HG03457 (cell line): ENCODE measurements around the gene SSX2IP.
"Not testable (repeated sequence)": the region's sequence is repeated elsewhere in the genome, so short reads cannot be mapped to it uniquely, and the experiment has no call there.

Source experiments
- ATAC-seq: cut with Tn5 transposase; IDR thresholded peaks from one replicate; pipeline ENCODE4 v1.9.1; 2021; ENCODE audit warnings: moderate number of reproducible peaks; ENCODE audit not compliant: unreplicated experiment

SSX2IP gene

DNA sequence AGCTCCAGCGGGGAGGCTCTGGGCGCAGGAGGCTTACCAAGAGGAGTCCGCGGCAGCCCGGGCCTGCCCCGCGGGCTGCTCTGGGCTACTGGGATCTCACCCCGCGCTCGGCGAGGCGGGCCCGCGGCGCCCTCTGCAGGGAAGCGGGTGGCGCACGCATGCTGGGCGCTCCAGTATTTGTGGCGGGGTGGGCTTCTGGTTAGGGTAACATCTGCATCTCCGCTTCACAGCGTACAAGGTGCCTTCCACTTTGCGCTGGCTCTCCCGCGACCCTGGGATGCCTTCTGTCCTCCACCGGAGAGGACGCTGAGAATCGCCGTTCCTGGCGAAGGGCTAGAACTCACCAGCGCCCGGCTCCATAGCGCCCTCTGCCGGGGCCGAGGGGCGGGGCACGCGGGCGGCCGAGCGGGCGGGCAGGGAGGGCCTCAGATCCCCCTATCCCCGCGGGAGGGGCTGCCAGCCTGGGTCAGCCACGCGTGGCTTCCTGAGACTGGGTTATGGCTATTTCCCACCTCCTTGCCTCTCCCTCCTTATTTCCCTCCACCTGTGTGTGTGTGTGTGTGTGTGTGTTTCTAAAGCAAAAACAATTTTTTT is 69.4 kb downstream of the SSX2IP start:
- peak; percentile 96 for ATAC-seq

GRCh38 chr1:84619383-84620102 is 70.7 kb downstream of the SSX2IP start:
- ATAC-seq = no peak

GRCh38 chr1:84617349-84617748 is 72.9 kb downstream of the SSX2IP start:
- no peak for ATAC-seq

DNA sequence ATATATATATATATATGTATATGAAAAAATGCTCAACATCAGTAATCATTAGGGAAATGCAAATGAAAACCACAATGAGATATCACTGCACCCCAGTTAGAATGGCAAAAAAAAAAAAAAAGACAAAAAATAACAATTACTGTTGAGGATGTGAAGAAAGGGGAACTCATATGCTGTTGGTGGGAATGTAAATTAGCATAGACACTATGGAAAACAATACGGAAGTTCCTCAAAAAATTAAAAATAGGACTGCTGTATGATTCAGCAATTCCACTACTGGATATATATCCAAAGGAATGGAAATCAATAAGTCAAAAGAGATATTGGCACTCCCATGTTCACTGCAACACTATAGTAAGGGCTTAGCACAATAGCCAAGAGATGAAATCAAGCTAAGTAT is 74.5 kb downstream of the SSX2IP start:
- no peak for ATAC-seq

GRCh38 chr1:84613887-84614286 is 76.4 kb downstream of the SSX2IP start:
- no peak for ATAC-seq

DNA sequence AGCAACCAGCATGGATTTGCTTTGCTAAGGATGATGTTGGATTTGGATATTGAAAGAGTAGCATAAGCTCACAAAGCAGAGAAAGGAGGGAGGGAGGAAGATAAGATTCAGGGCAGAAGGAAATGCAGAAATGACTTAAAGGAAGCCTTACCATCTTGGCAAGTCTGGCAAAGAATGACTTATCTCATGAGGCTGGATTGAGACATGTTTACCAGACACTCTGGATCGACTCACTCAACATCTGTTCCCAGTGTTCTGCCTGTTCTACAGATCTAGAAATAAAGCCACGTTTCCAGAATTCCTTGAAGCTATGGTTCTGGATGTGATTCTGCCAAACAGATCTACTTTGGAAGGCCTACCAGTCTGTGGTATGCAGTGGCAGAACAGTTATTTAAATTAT is 77.2 kb downstream of the SSX2IP start:
- ATAC-seq = no peak

DNA sequence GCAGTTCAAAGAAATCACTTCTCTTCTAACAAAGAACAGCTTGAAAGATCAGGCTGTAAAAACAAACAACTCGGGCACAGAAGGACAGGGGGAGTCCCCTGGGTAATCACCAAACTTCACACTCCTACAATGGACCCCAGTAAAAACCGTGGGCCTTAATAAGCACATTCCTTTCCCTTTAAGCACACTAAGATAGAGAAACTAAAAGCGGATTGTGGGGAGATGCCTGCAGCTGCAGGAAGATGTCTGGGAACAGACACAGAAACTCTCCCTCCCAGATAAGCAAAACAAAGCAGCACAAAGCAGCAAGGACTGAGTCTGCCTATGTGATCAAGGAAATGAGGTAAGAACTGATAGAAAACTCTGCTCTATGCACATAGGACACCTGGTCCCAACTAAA is 78.5 kb downstream of the SSX2IP start:
- no peak for ATAC-seq

DNA sequence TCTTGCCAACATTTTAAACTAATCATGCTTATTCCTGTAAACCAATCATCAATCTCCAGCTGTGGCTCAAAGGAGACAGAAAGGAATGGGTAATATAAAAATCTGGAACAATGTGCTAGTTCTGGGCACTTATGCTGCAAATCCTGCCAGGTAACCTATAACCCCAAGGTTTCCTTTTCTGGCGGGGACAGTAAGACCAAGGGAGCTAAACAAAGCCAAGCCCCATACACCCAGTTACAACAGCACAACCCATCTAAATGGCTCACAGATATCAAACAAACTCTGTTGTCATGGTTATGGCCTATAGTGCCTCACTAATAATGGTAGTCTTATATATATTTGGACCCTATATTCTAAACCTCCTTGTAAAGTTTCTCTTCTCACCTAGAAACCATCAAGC is 79.2 kb downstream of the SSX2IP start:
- ATAC-seq = no peak

GRCh38 chr1:84606977-84607376 is 83.3 kb downstream of the SSX2IP start:
- ATAC-seq = no peak

- no peak for ATAC-seq
Measured at GRCh38 chr1:84605157-84605556, 85.1 kb downstream of the SSX2IP start.

DNA sequence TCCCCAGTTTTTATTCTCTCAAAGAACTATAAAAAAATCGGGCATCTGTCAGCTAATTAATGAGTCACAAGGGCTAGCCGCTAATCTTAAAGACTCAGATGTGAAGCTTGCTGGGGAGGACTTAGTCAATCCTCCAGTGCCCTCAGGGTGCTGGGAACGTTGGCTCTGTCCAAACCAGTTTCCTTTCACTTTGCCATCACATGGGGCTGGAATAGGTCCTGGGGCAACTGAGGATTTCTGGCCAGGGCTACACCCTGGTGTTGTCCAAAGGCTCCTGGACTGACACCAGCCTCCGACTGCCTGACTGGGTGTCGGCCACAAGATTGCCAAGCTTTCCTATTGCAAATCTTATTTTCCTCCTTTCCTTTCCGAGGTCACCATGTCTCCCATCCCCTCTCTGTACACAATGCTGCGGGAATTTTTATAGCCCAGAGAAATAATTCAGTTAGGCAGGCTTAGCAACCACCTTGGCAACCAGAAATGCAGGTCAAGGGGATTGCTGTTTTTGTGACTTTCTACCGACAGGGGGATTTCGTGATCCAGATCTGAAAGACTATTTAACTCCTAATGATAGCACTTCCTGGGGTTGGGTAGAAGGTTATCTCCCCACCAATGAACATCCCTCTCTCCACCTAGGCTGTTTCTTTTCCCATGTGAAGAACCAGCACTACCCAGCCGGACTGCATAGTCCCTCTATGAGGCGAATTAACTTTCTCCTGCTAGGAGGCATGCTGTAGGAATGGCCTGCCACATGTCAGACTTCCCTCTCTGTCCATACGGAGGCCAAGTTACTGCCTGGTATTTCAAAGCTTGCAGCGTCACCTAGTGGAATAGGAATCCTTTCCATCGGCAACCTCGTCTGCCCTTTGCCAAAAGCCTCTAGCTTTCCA is 86.1 kb downstream of the SSX2IP start:
- no peak for ATAC-seq

- ATAC-seq = no peak
Measured at GRCh38 chr1:84603223-84603622, 87.0 kb downstream of the SSX2IP start.

- no peak for ATAC-seq
Measured at GRCh38 chr1:84600796-84601195, 89.5 kb downstream of the SSX2IP start.

DNA sequence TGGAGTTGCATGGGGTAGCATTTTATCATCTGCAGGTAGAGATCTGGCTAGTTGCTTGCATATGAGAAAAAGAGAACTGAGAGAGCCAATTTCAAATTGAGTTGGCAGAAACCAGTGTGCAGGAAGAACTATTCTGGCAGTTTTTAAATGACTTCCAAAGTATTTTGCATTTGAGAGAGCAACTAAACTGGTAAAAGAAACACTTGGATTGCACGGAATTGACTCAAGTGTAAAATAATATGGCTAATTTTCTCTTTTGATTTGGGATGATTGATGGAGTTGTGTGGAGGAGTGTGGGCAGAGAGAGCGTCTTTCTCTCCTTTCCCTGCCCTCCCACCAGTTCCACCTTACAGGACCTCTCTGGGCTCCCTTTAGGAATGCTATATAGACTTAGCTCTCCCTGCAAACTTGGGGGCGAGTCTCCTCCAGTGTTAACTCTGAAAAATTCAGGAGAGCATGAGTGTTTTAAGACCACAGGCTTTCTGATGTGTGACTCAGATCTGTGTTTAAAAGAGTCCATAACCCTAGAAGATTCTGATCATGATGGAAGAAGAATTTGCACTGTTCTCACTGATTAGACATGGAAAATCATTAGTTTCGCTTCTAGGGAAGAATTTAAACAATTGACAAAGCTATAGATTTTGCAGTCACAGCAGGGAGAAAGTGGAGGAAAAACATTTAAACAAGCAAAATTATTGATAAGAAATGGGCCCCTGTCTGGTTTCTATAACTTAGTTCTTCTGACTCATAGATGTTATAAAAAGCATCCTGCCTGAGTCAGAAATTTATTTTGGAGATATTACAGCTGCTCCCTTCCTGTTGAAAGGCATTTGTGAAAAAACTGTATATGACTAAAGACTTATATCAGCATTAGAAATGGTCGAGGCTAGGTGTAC is 91.2 kb downstream of the SSX2IP start:
- peak; percentile 56 for ATAC-seq

DNA sequence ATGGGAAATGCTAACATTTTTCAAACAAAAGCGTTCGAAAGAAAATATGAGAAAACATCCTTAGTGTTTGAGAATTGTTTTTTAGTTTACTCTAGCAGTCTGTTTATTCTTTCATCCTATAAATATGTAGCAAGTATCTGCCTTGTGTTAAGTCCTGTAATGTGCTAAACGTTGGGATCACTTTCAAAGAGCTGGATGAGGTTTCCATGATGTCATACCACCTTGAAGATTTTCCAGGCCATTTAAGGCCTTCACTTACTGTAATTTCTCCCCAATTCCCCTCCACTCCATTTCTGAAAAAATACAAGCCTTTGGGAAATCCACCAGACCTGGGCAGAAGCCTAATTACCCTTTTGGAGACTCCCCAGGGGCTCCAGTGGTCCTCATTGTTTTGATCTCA is 91.8 kb downstream of the SSX2IP start:
- no peak for ATAC-seq

GRCh38 chr1:84597011-84597410 is 93.2 kb downstream of the SSX2IP start:
- no peak for ATAC-seq

DNA sequence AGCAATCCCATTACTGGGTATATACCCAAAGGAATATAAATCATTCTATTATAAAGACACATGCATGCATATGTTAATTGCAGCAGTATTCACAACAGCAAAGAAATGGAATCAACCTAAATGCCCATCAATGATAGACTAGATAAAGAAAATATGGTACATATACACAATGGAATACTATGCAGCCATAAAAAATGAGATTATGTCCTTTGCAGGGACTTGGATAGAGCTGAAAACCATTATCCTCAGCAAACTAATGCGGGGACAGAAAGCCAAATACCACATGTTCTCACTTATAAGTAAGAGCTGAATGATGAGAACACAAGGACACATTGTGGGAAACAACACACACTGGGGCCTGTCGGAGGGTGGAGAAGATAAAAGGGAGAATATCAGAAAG is 95.3 kb downstream of the SSX2IP start:
- ATAC-seq = not testable (repeated sequence)
